LNCaP clone FGC (cell line): ENCODE results near the gene RASSF3.

ENCODE experiments used
- DNase-seq: peaks from one replicate; pipeline ENCODE4 v3.0.0-alpha.2; 2011; ENCODE audit warnings: low read depth
- H3K4me3 ChIP-seq: 2 replicates; pipeline ENCODE4 v1.5.1; 2011; ENCODE audit warnings: mild to moderate bottlenecking, low read depth, low read length, control low read depth
- TF ChIP-seq, protein P1 (sequence below): IDR thresholded peaks from 2 replicates; pipeline ENCODE4 v1.5.1; 2012; ENCODE audit warnings: mild to moderate bottlenecking; ENCODE audit not compliant: control insufficient read depth, insufficient read depth; ENCODE audit errors: extremely low read depth

RASSF3 gene

DNA sequence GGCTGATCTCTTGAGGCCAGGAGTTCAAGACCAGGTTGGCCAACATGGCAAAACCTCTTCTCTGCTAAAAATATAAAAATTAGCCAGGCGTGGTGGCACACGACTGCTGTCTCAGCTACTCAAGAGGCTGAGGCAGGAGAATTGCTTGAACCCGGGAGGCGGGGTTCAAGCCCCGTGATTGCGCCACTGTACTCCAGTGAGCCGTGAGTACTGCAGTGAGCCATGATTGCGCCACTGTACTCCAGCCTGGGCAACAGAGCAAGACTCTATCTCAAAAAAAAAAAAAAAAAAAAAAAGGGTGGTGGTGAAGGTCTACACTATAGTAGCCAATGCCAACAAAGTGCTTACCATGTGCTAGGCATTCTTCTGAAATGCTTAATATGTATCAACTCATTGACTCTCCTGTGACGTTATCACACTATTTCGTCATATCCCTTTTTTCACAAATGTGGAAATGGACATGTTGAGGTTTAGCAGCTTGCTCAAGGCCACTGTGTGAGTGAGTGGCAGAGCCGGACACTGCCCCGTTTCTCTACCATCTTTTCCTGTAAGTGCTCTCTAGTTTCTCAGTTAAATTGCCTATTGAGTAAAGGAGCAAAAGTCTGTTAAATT is 89.3 kb downstream of the RASSF3 start:
- DNase-seq, result no peak
- no peak overlapping the region for H3K4me3 ChIP-seq
- TF ChIP-seq, protein P1, sequence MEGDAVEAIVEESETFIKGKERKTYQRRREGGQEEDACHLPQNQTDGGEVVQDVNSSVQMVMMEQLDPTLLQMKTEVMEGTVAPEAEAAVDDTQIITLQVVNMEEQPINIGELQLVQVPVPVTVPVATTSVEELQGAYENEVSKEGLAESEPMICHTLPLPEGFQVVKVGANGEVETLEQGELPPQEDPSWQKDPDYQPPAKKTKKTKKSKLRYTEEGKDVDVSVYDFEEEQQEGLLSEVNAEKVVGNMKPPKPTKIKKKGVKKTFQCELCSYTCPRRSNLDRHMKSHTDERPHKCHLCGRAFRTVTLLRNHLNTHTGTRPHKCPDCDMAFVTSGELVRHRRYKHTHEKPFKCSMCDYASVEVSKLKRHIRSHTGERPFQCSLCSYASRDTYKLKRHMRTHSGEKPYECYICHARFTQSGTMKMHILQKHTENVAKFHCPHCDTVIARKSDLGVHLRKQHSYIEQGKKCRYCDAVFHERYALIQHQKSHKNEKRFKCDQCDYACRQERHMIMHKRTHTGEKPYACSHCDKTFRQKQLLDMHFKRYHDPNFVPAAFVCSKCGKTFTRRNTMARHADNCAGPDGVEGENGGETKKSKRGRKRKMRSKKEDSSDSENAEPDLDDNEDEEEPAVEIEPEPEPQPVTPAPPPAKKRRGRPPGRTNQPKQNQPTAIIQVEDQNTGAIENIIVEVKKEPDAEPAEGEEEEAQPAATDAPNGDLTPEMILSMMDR, result no peak

DNA sequence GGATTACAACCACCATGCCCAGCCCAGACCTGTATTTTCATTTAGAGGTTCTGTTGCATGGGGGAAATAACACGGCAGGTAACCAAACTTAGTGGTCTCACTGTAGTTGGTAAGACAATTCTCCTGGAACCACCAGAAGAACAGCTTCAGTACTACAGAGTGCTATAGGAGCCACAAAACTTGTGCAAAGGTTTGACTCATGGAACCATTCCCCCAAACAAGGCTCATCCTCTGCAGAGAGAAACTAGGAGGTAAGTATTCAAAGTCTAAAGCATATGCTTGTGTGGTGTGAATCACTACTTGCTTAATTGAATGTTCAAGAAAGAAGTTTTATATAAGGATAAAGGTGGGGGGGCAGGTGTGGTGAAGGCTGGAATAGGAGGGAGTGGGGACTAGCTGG is 90.2 kb downstream of the RASSF3 start:
- no peak for DNase-seq
- H3K4me3 ChIP-seq, result no peak overlapping the region
- TF ChIP-seq, protein P1, result no peak

DNA sequence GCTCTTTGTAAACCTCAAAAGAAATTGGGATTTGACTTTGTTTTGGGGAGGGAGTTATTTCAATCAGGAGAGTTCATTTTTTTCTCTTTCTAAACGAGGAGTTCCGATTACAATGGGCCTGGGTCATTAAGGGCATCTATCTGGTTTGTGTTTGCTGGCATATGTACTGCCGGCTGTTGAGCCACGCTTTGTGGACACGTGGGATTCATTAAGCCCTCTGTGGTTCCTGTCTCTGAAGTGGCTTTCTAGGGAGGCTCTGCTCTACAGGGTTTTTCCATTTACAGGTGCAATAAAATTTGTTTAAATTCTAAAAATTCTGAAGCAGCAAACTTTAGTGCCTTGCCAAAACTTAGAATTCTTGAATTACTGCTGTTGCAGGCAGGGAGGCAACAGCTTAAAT is 91.0 kb downstream of the RASSF3 start:
- DNase-seq, result no peak
- H3K4me3 ChIP-seq, result no peak overlapping the region
- TF ChIP-seq, protein P1, result no peak

DNA sequence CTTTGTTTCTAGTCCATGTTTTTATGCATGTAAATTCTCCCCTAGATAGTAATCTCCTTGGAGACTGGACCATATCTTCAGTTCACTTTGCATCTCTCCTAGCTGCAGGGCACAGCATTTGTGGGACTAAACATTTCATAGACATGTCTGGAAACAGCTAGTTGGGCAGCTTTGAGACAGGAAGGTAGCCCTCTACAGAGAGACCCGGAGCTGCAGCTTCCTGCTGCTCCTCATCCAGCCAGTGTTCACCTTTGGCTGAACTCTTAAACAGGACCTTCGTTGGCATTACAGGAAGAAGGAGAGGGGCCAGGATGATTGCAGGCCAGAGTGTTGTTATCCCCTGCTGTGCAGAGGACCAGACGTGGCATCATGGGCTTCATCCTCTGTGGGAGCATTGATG is 96.0 kb downstream of the RASSF3 start:
- no peak overlapping the region for H3K4me3 ChIP-seq
- TF ChIP-seq, protein P1, result no peak
- no peak for DNase-seq

DNA sequence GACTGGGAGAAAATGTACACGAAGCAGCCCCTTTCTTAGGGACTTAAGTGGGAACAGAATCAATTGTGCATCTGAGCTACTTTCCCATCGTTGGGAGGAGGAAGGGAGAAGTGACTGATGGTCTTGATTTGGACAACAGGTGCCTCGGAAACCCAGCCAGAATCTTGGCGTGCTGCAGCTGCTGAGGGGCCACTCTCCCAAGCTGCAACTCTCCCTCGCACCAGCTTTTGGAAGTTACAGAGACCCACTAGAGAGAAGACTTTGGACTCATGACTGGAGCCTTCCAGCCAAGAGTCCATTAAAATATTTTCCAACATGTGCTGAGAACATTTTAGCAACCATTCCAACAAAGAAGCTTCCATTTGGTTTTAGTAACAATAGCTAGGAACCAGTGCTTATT is 96.6 kb downstream of the RASSF3 start:
- no peak overlapping the region for H3K4me3 ChIP-seq
- no peak for DNase-seq
- TF ChIP-seq, protein P1, result no peak

DNA sequence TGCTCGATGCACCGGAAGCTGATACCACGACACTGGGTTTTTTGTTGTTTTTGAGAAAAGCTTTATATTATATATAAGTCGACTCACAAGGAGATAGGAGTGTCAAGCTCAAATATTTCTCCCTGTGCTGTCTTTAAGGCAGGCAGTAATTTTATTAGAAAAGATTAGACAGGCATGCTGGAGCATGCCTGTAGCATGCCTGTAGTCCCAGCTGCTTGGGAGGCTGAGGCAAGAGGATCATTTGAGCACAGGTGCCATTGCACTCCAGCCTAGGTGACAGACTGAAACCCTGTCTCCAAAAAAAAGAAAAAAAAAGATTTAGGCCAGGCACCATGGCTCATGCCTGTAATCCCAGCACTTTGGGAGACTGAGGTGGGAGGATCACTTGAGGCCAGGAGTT is 97.1 kb downstream of the RASSF3 start:
- no peak for DNase-seq
- no peak overlapping the region for H3K4me3 ChIP-seq
- TF ChIP-seq, protein P1, result no peak

DNA sequence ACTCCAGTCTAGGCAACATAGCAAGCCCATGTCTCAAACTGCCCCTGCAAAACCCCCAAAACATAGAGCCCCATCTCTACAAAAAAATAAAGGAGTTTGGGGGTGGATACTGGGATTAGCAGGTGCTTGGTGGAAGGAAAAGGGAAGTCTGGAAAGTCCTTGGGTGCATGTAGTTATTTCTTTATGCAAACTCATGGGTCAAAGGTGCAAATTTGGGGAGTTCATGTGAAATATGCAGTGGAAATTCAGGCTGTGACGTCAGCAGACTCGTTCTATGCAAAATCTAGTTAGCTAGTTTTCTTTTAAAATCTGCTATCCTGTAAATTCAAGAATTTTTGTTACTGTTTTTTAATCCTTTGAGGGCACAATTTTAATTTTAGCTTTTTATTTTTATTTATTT is 97.6 kb downstream of the RASSF3 start:
- TF ChIP-seq, protein P1, result no peak
- no peak overlapping the region for H3K4me3 ChIP-seq
- no peak for DNase-seq
